Fibroblast of lung (primary cell): Measurements from ENCODE around the gene CPT1A. TPM values are rescaled to one million over a fixed set of nuclear protein-coding genes. Genes with fewer than 3 reads are reported as not detected.

Experiments used
- DNase-seq, 2 donors: peaks; one replicate each; pipeline versions ENCODE4 v3.0.0 to v3.0.0-alpha.2; 2010; ENCODE audit warnings: low read depth in 2 of 2
- H2AFZ ChIP-seq: 2 replicates; pipeline ENCODE4 v1.5.1; 2012; ENCODE audit warnings: low read length, control low read depth, inconsistent platforms
- H3K27ac ChIP-seq: 2 replicates; pipeline ENCODE4 v1.5.1; 2011; ENCODE audit warnings: low read length, control low read depth; ENCODE audit not compliant: insufficient read depth
- H3K27me3 ChIP-seq: 2 replicates; pipeline ENCODE4 v1.5.1; 2011; ENCODE audit warnings: mild to moderate bottlenecking, low read length; ENCODE audit not compliant: control insufficient read depth, insufficient read depth
- H3K36me3 ChIP-seq: 2 replicates; pipeline ENCODE4 v1.5.1; 2011; ENCODE audit warnings: low read length; ENCODE audit not compliant: control insufficient read depth, insufficient read depth
- H3K4me1 ChIP-seq: 2 replicates; pipeline ENCODE4 v1.5.1; 2011; ENCODE audit warnings: low read length; ENCODE audit not compliant: control insufficient read depth, insufficient read depth; ENCODE audit errors: extremely low read depth
- H3K4me2 ChIP-seq: 2 replicates; pipeline ENCODE4 v1.5.1; 2011; ENCODE audit warnings: low read length, control low read depth; ENCODE audit not compliant: insufficient read depth; ENCODE audit errors: extremely low read depth
- H3K4me3 ChIP-seq, 4 experiments: fragments of 200-600 bp in 1 of 4; sonication (generic) in 1 of 4; replicated peaks in 1 of 4; 2 replicates each; pipeline ENCODE4 v1.5.1; 2011 to 2016; ENCODE audit warnings: low read length in 4 of 4, low read depth in 3 of 4, mild to moderate bottlenecking in 3 of 4, control low read depth in 2 of 4, inconsistent platforms in 1 of 4, mixed read lengths in 1 of 4; ENCODE audit not compliant: insufficient read depth in 1 of 4; ENCODE audit errors: control extremely low read depth in 1 of 4
- H3K79me2 ChIP-seq: 2 replicates; pipeline ENCODE4 v1.5.1; 2012; ENCODE audit warnings: mild to moderate bottlenecking, low read length, inconsistent platforms; ENCODE audit not compliant: control insufficient read depth, insufficient read depth
- H3K9ac ChIP-seq: 2 replicates; pipeline ENCODE4 v1.5.1; 2011; ENCODE audit warnings: mild to moderate bottlenecking, low read length, control low read depth; ENCODE audit not compliant: insufficient read depth
- H3K9me3 ChIP-seq: 2 replicates; pipeline ENCODE4 v1.5.1; 2012; ENCODE audit warnings: low read depth, low read length; ENCODE audit not compliant: control insufficient read depth, insufficient read depth
- H4K20me1 ChIP-seq: 2 replicates; pipeline ENCODE4 v1.5.1; 2011; ENCODE audit warnings: low read length; ENCODE audit not compliant: control insufficient read depth, insufficient read depth; ENCODE audit errors: extremely low read depth
- EZH2 ChIP-seq: IDR thresholded peaks from 2 replicates; pipeline ENCODE4 v1.5.1; 2012; ENCODE audit warnings: low read length, control low read depth, mild to moderate bottlenecking; ENCODE audit errors: missing control alignments
- polyA plus RNA-seq, 2 donors: library from polyadenylated mRNA; depleted of rRNA in 1 of 2; stranded (reverse) in 1 of 2; unstranded in 1 of 2; fragments of >200 nt; gene quantifications; 2 replicates each; pipeline ENCODE4 v1.2.1, GENCODE V29; 2011 to 2012; ENCODE audit warnings: missing spikeins in 1 of 2
- total RNA-seq: library from RNA; depleted of rRNA; stranded (reverse); fragments of >200 nt; gene quantifications from 2 replicates; pipeline ENCODE4 v1.2.1, GENCODE V29; 2014
- TF ChIP-seq, protein P1 (sequence below), 2 donors: IDR thresholded peaks in 1 of 2; conservative IDR thresholded peaks in 1 of 2; 1 replicate in 1 of 2; 2 replicates in 1 of 2; pipeline ENCODE4 v1.5.1; 2011 to 2012; ENCODE audit warnings: low read length in 2 of 2, control low read depth in 1 of 2, inconsistent platforms in 1 of 2, low read depth in 1 of 2, mild to moderate bottlenecking in 1 of 2

CPT1A gene
- total and polyA plus RNA-seq, 2 donors (not counting 1 experiment from before 2014, with no cell fraction given) = 29.5 to 45.2 TPM

DNA sequence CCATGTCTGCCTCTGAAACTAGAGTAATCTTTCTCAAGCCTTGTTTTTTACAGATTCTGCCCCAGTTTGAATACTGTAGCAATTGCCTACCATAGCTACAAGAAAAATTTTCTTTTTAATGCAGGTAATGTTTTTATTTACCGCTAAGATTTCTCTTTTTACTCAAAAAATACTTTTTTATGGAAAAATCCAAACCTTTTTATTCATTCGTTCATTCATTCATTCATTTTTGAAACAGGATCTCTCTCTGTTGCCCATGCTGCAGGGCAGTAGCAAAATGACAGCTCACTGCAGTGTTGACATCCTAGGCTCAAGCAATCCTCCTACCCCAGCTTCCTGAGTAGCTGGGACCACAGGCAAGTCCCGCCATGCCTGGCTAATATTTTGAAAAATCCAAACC, 2.7 kb upstream of the CPT1A start:
- Histone ChIP-seq H3K36me3 (no peaks in the 10 kb centered on the region), H3K4me3 (no peak overlapping the region), H3K79me2 (peaks cover 12% of the 10 kb centered on the region), H4K20me1 (no peaks in the 10 kb centered on the region), H3K4me2 (no peak overlapping the region), H2AFZ (no peak overlapping the region), H3K4me1 (peaks cover 7% of the 10 kb centered on the region), H3K9me3 (no peaks in the 10 kb centered on the region), H3K9ac (no peak overlapping the region), H3K27ac (no peak overlapping the region), H3K27me3 (no peaks in the 10 kb centered on the region)
- DNase-seq = no peak
- TF ChIP-seq, protein P1, sequence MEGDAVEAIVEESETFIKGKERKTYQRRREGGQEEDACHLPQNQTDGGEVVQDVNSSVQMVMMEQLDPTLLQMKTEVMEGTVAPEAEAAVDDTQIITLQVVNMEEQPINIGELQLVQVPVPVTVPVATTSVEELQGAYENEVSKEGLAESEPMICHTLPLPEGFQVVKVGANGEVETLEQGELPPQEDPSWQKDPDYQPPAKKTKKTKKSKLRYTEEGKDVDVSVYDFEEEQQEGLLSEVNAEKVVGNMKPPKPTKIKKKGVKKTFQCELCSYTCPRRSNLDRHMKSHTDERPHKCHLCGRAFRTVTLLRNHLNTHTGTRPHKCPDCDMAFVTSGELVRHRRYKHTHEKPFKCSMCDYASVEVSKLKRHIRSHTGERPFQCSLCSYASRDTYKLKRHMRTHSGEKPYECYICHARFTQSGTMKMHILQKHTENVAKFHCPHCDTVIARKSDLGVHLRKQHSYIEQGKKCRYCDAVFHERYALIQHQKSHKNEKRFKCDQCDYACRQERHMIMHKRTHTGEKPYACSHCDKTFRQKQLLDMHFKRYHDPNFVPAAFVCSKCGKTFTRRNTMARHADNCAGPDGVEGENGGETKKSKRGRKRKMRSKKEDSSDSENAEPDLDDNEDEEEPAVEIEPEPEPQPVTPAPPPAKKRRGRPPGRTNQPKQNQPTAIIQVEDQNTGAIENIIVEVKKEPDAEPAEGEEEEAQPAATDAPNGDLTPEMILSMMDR (conservative IDR thresholded peaks at IDR 0.05 in 1 of 2, IDR thresholded peaks at IDR 0.05 in 1 of 2; ENCODE audit: low read depth in 1 of 2, low read length in 2 of 2) = no peak
- TF ChIP-seq EZH2 = no peak

DNA sequence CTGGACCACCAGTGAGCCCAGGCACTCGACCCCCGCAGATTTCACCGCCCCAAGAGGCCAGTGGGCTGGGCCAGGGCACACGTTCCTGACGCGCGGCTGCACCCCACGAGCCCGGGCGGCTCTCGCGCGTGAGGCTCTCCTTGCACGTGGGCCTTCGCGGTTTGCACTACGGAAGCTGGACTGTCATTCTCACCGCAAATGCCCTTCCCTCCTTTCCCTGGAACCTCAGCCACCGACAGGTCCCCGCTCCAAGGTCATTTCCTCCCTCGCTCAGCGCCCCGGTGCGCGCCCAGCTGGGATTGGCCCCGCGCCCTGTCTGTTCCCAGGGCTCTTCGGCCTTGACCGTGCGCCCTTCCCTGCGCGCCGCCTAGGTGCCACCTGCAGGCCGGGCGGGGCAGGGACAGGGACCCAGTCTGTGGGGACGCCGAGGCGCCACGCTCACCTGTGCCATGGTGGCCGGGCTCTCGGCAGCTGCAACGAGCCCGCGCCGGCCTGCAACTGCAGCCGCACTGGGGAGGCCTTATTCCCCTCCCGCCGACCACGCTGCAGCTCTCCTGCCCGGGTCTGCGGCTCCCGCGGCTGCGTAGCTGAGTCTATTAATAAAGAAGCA, 2.1 kb upstream of the CPT1A start:
- no peak overlapping the region for H3K27ac ChIP-seq
- H3K9ac ChIP-seq = no peak overlapping the region
- peak overlapping the region; percentile 26 for H2AFZ ChIP-seq
- peaks cover 8% of the 10 kb centered on the region for H3K4me1 ChIP-seq
- no peaks in the 10 kb centered on the region for H4K20me1 ChIP-seq
- H3K36me3 ChIP-seq = no peaks in the 10 kb centered on the region
- no peak for TF ChIP-seq EZH2
- TF ChIP-seq, protein P1 (conservative IDR thresholded peaks at IDR 0.05 in 1 of 2, IDR thresholded peaks at IDR 0.05 in 1 of 2; ENCODE audit: low read depth in 1 of 2, low read length in 2 of 2) = no peak
- peak; percentile 15 to 48 for DNase-seq
- H3K4me2 ChIP-seq = no peak overlapping the region
- H3K27me3 ChIP-seq = no peaks in the 10 kb centered on the region
- H3K4me3 ChIP-seq = peak overlapping the region in 1 of 4 experiments; percentile 61
- no peaks in the 10 kb centered on the region for H3K9me3 ChIP-seq
- H3K79me2 ChIP-seq = peaks cover 12% of the 10 kb centered on the region

DNA sequence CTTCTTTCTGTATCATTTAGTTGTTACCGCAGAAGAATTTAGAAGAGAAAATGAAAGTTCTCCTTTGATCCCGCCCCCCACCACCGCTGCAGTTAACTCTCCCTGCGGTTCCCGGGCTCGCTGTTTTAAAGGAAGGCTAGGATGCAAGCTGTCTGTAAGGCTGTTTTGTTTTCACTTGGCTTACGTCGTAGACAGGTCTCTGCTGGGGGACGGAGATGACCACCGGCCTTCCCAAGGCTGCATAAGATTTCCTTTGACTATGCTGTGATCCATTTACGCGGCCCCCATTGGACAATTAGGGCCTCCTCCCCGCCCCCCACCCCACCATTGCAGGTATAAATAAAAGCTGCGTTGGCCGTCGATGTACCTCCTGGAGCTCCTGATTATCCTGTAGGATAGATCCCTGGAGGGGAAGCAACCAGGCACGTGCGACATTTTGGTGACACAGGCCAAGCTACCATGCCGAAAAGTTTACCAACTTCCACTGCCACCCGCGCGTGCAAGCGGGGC, 1.4 kb upstream of the CPT1A start:
- DNase-seq = peak; percentile 43 to 44
- no peak for TF ChIP-seq EZH2
- TF ChIP-seq, protein P1 (conservative IDR thresholded peaks at IDR 0.05 in 1 of 2, IDR thresholded peaks at IDR 0.05 in 1 of 2; ENCODE audit: low read depth in 1 of 2, low read length in 2 of 2) = no peak

More for the DNA sequence above, 1.4 kb upstream of the CPT1A start:
- Histone ChIP-seq H3K4me2 (peak overlapping the region; percentile 49), H3K4me1 (peaks cover 11% of the 10 kb centered on the region), H3K27me3 (no peaks in the 10 kb centered on the region), H3K9ac (no peak overlapping the region), H3K9me3 (no peaks in the 10 kb centered on the region), H4K20me1 (no peaks in the 10 kb centered on the region), H3K79me2 (peaks cover 14% of the 10 kb centered on the region), H3K27ac (no peak overlapping the region), H3K4me3 (peak overlapping the region; percentile 9 to 62 (median 42)), H2AFZ (peak overlapping the region; percentile 15), H3K36me3 (no peaks in the 10 kb centered on the region)
